ENCODE data around the gene SLC12A3. TPM values are rescaled to one million over a fixed set of nuclear protein-coding genes. Genes with fewer than 3 reads are reported as not detected.

The SLC12A3 gene
- total and polyA plus RNA-seq, 2 of the 4 experiments (the other 2 are of a cell fraction): not detected

- H3K56ac ChIP-seq (ENCODE audit: extremely low read depth, insufficient read depth, low read length): no peak overlapping the region
- H2BK120ac ChIP-seq (ENCODE audit: low read depth, low read length): no peak overlapping the region
- no peak overlapping the region for H3K27ac ChIP-seq (ENCODE audit: insufficient read depth, low read length)
- dilution Hi-C loops (cut with HindIII; ENCODE audit: low sequenced_read_pairs, unreplicated experiment): no loop called here
- ChIA-PET CTCF (no interaction called here), POLR2A (ENCODE audit: unreplicated experiment) (interaction anchor here (1.3 kb wide), 1 partner anchor 17 kb away, joined by 5 read pairs; the partner anchor contains the start of gene HERPUD1)
- no peak overlapping the region for H2BK5ac ChIP-seq (ENCODE audit: low read depth, low read length, poor library complexity, severe bottlenecking)
- H3K14ac ChIP-seq (replicated peaks; ENCODE audit: low read depth, low read length): no peak overlapping the region
- no CpG with 5 or more reads among the region's 7 CpGs for WGBS, 2 experiments (ENCODE audit: extremely low coverage in 2 of 2, insufficient read length in 1 of 2)
- H4K8ac ChIP-seq (ENCODE audit: low read depth in 2 of 2, low read length in 2 of 2): no peak overlapping the region
- no peak overlapping the region for H4K91ac ChIP-seq (ENCODE audit: insufficient read depth, low read depth, low read length)
- H4K20me1 ChIP-seq (ENCODE audit: insufficient read depth, low read length): no peaks in the 10 kb centered on the region
- no peak overlapping the region for H3K9ac ChIP-seq (ENCODE audit: low read depth, low read length)
- H3K4ac ChIP-seq (ENCODE audit: low read depth, low read length): no peak overlapping the region
- H3K27me3 ChIP-seq (ENCODE audit: control insufficient read depth, insufficient read depth, low read length): peaks cover 13% of the 10 kb centered on the region
- in situ Hi-C loops (cut with MboI; ENCODE audit: low sequenced_read_pairs): no loop called here
- H3K9me1 ChIP-seq (ENCODE audit: insufficient read depth, low read length): peaks cover 23% of the 10 kb centered on the region
- 0 out of 4 replicates have a peak, but pooled peaks cover 0 to 3% of the 10 kb centered on the region in 2 experiments for H3K79me1 ChIP-seq (ENCODE audit: low read depth in 1 of 2, low read length in 2 of 2)
- intact Hi-C loops (cut with micrococcal nuclease): no loop called here
- H3K4me1 ChIP-seq (ENCODE audit: control insufficient read depth, insufficient read depth, low read length): peaks cover 25% of the 10 kb centered on the region
- no peak overlapping the region for H3K23ac ChIP-seq (ENCODE audit: low read depth, low read length)
- no peak overlapping the region for H2AK5ac ChIP-seq (ENCODE audit: low read depth, low read length)
- H3K4me2 ChIP-seq (ENCODE audit: low read depth, low read length): no peak overlapping the region
- H2BK20ac ChIP-seq (ENCODE audit: low read depth, low read length): no peak overlapping the region
- H4K5ac ChIP-seq (ENCODE audit: low read depth, low read length): no peak overlapping the region
- H3K4me3 ChIP-seq (ENCODE audit: insufficient read depth, low read depth, low read length): no peak overlapping the region
- no peaks in the 10 kb centered on the region for H3K9me3 ChIP-seq (ENCODE audit: control insufficient read depth, insufficient read depth, low read length)
- ATAC-seq (ENCODE audit: low read depth) (no peak), DNase-seq (no peak)
- no peaks in the 10 kb centered on the region for H3K36me3 ChIP-seq (ENCODE audit: control insufficient read depth, insufficient read depth, low read length)
- no peak overlapping the region for H2AK9ac ChIP-seq (replicated peaks; ENCODE audit: low read depth, low read length, poor library complexity)
- TF ChIP-seq CHD1 (IDR thresholded peaks at IDR 0.05; ENCODE audit: low read depth, low read length): no peak
- TF ChIP-seq MAFK (IDR thresholded peaks at IDR 0.05; ENCODE audit: low read depth, low read length): no peak
- TF ChIP-seq RFX5 (IDR thresholded peaks at IDR 0.05; ENCODE audit: low read depth, low read length): no peak
- TF ChIP-seq MAZ (IDR thresholded peaks at IDR 0.05; ENCODE audit: borderline replicate concordance, low read depth, low read length): no peak
- TF ChIP-seq USF2 (IDR thresholded peaks at IDR 0.05; ENCODE audit: low read depth, low read length): no peak
- no peak for TF ChIP-seq CEBPB (IDR thresholded peaks at IDR 0.05; ENCODE audit: low read depth, low read length)
- no peak for TF ChIP-seq BHLHE40 (IDR thresholded peaks at IDR 0.05; ENCODE audit: low read depth, low read length)
- no peak for TF ChIP-seq POLR2A (IDR thresholded peaks at IDR 0.05; ENCODE audit: low read depth, low read length)
- BruUV-seq (replicated peaks): no TSS peak
- H3K18ac ChIP-seq (ENCODE audit: low read depth, low read length): peak overlapping the region; percentile 43; the same call in 1 of the 2 replicates
- no peak overlapping the region for H2AFZ ChIP-seq (replicated peaks; ENCODE audit: low read length, poor library complexity)
- no peak overlapping the region for H2BK15ac ChIP-seq (ENCODE audit: low read depth, low read length)
Measured at GRCh38 chr16:56914896-56915295, 49.9 kb downstream of the SLC12A3 start.
